ENCODE measurements around the gene LSS.

Gene LSS

DNA sequence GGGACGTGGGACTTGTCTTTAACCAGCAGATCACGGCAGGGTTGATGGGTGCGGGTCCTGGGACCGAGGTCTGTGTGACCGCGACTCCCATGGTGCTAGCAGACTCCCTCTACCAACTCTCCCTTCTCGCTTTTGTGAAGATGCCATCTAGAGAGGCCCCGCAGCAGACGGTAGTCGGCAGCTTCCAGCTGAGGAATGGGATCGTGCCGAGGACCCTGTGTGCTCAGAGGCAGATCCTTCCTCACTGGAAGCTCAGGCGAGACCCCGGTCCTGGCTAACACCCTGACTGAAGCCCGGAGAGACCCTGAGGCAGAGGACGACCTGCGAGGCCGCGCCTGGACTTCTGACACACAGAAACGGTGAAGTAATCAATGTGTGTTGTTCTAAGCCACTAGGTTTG, 31.8 kb downstream of the LSS start:
- TF ChIP-seq TEAD4 (IDR thresholded peaks at IDR 0.05) (no peak), TAF1 (IDR thresholded peaks at IDR 0.05; ENCODE audit: low read depth) (no peak), FOXM1 (IDR thresholded peaks at IDR 0.05; ENCODE audit: borderline replicate concordance, low read depth) (no peak), CEBPB (IDR thresholded peaks at IDR 0.05) (no peak), CREB1 (IDR thresholded peaks at IDR 0.05; ENCODE audit: low read depth) (no peak), ZBTB7A (IDR thresholded peaks at IDR 0.05; ENCODE audit: low read depth) (no peak), EGR1 (IDR thresholded peaks at IDR 0.05) (no peak), RAD21 (IDR thresholded peaks at IDR 0.05; ENCODE audit: low read depth) (no peak)
- TF ChIP-seq, protein P1, sequence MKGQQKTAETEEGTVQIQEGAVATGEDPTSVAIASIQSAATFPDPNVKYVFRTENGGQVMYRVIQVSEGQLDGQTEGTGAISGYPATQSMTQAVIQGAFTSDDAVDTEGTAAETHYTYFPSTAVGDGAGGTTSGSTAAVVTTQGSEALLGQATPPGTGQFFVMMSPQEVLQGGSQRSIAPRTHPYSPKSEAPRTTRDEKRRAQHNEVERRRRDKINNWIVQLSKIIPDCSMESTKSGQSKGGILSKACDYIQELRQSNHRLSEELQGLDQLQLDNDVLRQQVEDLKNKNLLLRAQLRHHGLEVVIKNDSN (IDR thresholded peaks at IDR 0.05) = no peak
- TF ChIP-seq, protein P2, sequence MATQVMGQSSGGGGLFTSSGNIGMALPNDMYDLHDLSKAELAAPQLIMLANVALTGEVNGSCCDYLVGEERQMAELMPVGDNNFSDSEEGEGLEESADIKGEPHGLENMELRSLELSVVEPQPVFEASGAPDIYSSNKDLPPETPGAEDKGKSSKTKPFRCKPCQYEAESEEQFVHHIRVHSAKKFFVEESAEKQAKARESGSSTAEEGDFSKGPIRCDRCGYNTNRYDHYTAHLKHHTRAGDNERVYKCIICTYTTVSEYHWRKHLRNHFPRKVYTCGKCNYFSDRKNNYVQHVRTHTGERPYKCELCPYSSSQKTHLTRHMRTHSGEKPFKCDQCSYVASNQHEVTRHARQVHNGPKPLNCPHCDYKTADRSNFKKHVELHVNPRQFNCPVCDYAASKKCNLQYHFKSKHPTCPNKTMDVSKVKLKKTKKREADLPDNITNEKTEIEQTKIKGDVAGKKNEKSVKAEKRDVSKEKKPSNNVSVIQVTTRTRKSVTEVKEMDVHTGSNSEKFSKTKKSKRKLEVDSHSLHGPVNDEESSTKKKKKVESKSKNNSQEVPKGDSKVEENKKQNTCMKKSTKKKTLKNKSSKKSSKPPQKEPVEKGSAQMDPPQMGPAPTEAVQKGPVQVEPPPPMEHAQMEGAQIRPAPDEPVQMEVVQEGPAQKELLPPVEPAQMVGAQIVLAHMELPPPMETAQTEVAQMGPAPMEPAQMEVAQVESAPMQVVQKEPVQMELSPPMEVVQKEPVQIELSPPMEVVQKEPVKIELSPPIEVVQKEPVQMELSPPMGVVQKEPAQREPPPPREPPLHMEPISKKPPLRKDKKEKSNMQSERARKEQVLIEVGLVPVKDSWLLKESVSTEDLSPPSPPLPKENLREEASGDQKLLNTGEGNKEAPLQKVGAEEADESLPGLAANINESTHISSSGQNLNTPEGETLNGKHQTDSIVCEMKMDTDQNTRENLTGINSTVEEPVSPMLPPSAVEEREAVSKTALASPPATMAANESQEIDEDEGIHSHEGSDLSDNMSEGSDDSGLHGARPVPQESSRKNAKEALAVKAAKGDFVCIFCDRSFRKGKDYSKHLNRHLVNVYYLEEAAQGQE (IDR thresholded peaks at IDR 0.05; ENCODE audit: low read depth) = no peak

DNA sequence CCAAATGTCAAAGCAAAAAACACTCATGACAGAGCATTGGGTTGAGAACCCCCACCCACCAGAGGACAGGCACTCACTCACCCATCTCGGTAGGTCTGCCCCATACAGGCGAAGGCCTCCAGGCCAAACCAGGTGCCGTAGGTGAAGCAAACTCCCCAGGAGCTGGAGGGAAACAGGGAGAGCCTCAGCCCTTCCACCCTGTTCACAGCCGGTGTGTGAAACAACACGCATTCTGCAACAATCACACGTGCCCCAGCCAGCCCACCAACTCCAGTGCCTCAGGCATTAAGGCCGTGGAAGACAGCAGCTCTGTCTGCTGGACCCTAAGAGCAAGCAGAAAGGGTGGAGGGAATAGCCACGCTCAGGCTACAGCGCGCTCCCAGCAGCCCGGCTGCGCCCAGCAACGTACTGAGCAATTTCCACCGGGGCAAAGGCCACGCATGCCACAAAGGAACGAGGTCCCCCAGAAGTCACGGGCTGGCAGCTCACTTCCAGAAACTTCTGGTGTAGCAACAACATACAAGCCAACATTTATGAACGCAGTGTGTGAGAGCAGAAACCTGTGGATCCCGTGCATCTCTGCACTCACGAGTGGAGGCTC, 32.9 kb downstream of the LSS start:
- TF ChIP-seq FOXM1 (IDR thresholded peaks at IDR 0.05; ENCODE audit: borderline replicate concordance, low read depth) (no peak), TEAD4 (IDR thresholded peaks at IDR 0.05) (no peak), NFIC (IDR thresholded peaks at IDR 0.05) (no peak), CREB1 (IDR thresholded peaks at IDR 0.05; ENCODE audit: low read depth) (no peak), RAD21 (IDR thresholded peaks at IDR 0.05; ENCODE audit: low read depth) (no peak), TCF12 (IDR thresholded peaks at IDR 0.05; ENCODE audit: low read depth) (no peak), YY1 (IDR thresholded peaks at IDR 0.05; ENCODE audit: low read depth) (no peak), EP300 (IDR thresholded peaks at IDR 0.05; ENCODE audit: borderline replicate concordance) (no peak), CEBPB (IDR thresholded peaks at IDR 0.05) (no peak), EGR1 (IDR thresholded peaks at IDR 0.05) (no peak)
- TF ChIP-seq, protein P3, sequence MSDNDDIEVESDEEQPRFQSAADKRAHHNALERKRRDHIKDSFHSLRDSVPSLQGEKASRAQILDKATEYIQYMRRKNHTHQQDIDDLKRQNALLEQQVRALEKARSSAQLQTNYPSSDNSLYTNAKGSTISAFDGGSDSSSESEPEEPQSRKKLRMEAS (IDR thresholded peaks at IDR 0.05) = no peak
- TF ChIP-seq, protein P2 (IDR thresholded peaks at IDR 0.05; ENCODE audit: low read depth) = no peak
- TF ChIP-seq, protein P1 (IDR thresholded peaks at IDR 0.05) = no peak

DNA sequence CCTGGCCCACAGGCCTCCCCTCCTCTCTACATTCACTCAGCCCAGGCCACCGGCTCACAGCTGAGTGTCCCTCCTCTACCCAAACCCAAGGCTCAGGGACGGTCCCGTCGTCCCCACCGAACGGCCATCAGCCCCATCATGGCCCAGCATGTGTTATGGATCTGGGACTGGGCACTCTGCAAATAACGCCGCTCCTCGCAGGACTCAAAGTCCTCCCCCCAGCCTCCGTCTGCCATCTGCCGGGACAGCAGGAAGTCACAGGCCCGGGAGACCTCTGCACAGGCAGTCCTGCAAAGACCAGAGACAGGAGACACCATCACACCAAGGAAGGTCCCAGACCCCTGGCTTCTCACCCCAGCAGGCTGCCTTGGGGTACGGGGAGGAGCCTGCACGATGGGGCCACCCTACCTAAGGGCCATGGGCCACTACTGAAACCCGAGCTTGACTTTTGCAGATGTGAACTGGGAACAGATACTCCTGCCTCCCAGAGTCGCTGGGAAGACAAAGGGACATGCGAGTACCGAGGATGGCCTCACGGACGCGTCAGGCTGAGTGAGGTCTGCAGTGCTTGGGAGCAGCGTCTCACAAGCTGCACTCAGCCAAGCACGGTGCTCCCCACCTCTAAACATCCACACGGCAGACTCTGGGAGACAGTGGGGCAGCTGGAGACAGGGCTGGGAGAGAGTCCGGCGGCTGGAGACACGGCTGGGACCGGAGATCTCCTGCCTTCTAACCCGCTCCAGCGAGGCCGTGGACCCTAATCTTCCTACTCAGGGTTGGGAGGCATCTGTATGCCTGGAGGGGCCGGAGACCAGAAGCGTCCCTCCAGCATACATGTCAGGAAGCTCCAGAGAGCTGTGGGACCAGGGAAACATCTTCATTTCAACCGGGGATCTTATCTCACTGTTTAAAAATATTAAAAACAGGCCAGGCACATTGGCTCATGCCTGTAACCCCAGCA, 33.9 kb downstream of the LSS start:
- TF ChIP-seq EP300 (IDR thresholded peaks at IDR 0.05; ENCODE audit: borderline replicate concordance) (no peak), TAF1 (IDR thresholded peaks at IDR 0.05; ENCODE audit: low read depth) (no peak), CEBPB (IDR thresholded peaks at IDR 0.05) (no peak), EGR1 (IDR thresholded peaks at IDR 0.05) (no peak), NFIC (IDR thresholded peaks at IDR 0.05) (no peak), ZBTB7A (IDR thresholded peaks at IDR 0.05; ENCODE audit: low read depth) (no peak), CREB1 (IDR thresholded peaks at IDR 0.05; ENCODE audit: low read depth) (no peak), FOXM1 (IDR thresholded peaks at IDR 0.05; ENCODE audit: borderline replicate concordance, low read depth) (no peak), YY1 (IDR thresholded peaks at IDR 0.05; ENCODE audit: low read depth) (no peak), TEAD4 (IDR thresholded peaks at IDR 0.05) (no peak), RAD21 (IDR thresholded peaks at IDR 0.05; ENCODE audit: low read depth) (no peak), TCF12 (IDR thresholded peaks at IDR 0.05; ENCODE audit: low read depth) (no peak)
- TF ChIP-seq, protein P1 (IDR thresholded peaks at IDR 0.05) = no peak
- TF ChIP-seq, protein P3 (IDR thresholded peaks at IDR 0.05) = no peak
- TF ChIP-seq, protein P2 (IDR thresholded peaks at IDR 0.05; ENCODE audit: low read depth) = no peak
